AG10803 (cell line): ENCODE measurements around the gene IFIT1.

Experiments
- DNase-seq: peaks from one replicate; pipeline ENCODE4 v3.0.0; 2010; ENCODE audit warnings: low read depth
- H3K4me3 ChIP-seq: 2 replicates; pipeline ENCODE4 v1.5.1; 2011; ENCODE audit warnings: mild to moderate bottlenecking, low read length, control low read depth
- TF ChIP-seq, protein P1 (sequence below): conservative IDR thresholded peaks from 2 replicates; pipeline ENCODE4 v1.5.1; 2011; ENCODE audit warnings: mild to moderate bottlenecking, low read length, control low read depth, inconsistent platforms

IFIT1 gene

GRCh38 chr10:89357096-89357495, 35.3 kb upstream of the IFIT1 start:
- no peak overlapping the region for H3K4me3 ChIP-seq
- DNase-seq = no peak
- TF ChIP-seq, protein P1, sequence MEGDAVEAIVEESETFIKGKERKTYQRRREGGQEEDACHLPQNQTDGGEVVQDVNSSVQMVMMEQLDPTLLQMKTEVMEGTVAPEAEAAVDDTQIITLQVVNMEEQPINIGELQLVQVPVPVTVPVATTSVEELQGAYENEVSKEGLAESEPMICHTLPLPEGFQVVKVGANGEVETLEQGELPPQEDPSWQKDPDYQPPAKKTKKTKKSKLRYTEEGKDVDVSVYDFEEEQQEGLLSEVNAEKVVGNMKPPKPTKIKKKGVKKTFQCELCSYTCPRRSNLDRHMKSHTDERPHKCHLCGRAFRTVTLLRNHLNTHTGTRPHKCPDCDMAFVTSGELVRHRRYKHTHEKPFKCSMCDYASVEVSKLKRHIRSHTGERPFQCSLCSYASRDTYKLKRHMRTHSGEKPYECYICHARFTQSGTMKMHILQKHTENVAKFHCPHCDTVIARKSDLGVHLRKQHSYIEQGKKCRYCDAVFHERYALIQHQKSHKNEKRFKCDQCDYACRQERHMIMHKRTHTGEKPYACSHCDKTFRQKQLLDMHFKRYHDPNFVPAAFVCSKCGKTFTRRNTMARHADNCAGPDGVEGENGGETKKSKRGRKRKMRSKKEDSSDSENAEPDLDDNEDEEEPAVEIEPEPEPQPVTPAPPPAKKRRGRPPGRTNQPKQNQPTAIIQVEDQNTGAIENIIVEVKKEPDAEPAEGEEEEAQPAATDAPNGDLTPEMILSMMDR = no peak

DNA sequence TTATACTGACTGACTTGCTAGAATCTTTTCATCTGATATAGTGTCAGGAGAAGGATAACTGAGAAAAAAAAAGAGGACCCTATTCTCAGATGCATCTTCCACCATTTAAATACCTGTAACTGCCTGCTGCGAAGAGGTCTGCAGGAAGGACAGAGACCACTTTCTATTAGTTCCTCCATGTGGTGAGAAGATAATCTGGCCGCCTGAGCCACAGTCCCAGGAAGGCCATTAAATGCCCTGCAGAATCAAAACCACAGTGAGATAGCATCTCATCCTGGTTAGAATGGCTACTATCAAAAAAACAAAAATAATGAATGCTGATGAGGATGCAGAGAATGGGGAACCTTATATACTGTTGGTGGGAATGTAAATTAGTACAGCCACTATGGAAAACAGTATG, 34.4 kb upstream of the IFIT1 start:
- no peak overlapping the region for H3K4me3 ChIP-seq
- TF ChIP-seq, protein P1 = no peak
- DNase-seq = no peak

GRCh38 chr10:89360157-89360556, 32.3 kb upstream of the IFIT1 start:
- no peak for DNase-seq
- H3K4me3 ChIP-seq = no peak overlapping the region
- TF ChIP-seq, protein P1 = no peak

DNA sequence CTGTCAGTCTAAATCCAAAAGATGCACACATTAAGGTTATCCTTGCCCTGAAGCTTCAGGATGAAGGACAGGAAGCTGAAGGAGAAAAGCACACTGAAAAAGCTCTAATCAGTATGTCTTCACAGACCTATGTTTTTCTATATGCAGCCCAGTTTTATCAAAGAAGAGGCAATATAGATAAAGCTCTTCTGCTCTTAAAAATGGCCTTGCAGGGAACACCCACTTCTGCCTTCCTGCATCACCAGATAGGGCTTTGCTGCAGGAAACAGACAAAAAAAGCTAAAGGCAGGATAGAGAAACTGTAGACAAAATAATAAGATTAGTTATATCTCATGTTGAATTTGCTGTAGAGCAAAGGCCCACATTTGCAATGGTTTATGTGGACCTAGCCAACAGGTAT, 29.5 kb upstream of the IFIT1 start:
- TF ChIP-seq, protein P1 = no peak
- no peak overlapping the region for H3K4me3 ChIP-seq
- DNase-seq = no peak

- H3K4me3 ChIP-seq = no peak overlapping the region
- TF ChIP-seq, protein P1 = no peak
- DNase-seq = no peak
Observed at GRCh38 chr10:89363729-89364442, 28.5 kb upstream of the IFIT1 start.

GRCh38 chr10:89364531-89364930, 27.9 kb upstream of the IFIT1 start:
- DNase-seq = no peak
- no peak overlapping the region for H3K4me3 ChIP-seq
- TF ChIP-seq, protein P1 = no peak

GRCh38 chr10:89367529-89367928, 24.9 kb upstream of the IFIT1 start:
- DNase-seq = no peak

More at GRCh38 chr10:89367529-89367928, 24.9 kb upstream of the IFIT1 start:
- TF ChIP-seq, protein P1 = no peak
- H3K4me3 ChIP-seq = no peak overlapping the region
